Hepatocyte (in vitro differentiated cells): ENCODE measurements around the gene METRNL. TPM values are rescaled to one million over a fixed set of nuclear protein-coding genes. Genes with fewer than 3 reads are reported as not detected.

ENCODE experiments used
- DNase-seq: peaks from one replicate; pipeline ENCODE4 v3.0.0-alpha.2; 2016; ENCODE audit warnings: low spot score
- H2AFZ ChIP-seq: fragments of 200-600 bp; sonication (generic); 2 replicates; pipeline ENCODE4 v1.6.0; 2016; ENCODE audit warnings: antibody characterized with exemption, mild to moderate bottlenecking
- H3K27ac ChIP-seq: fragments of 200-600 bp; sonication (generic); 2 replicates; pipeline ENCODE4 v1.5.1; 2016; ENCODE audit warnings: mild to moderate bottlenecking
- H3K27me3 ChIP-seq: fragments of 200-600 bp; sonication (generic); 2 replicates; pipeline ENCODE4 v1.6.1; 2016
- H3K36me3 ChIP-seq: fragments of 200-600 bp; sonication (generic); replicated peaks from 2 replicates; pipeline ENCODE4 v1.5.1; 2016; ENCODE audit warnings: low read depth; ENCODE audit not compliant: insufficient read depth
- H3K4me1 ChIP-seq: fragments of 200-600 bp; sonication (generic); 2 replicates; pipeline ENCODE4 v1.5.1; 2016; ENCODE audit warnings: mild to moderate bottlenecking, moderate library complexity; ENCODE audit not compliant: insufficient read depth
- H3K4me2 ChIP-seq: fragments of 200-600 bp; sonication (generic); 2 replicates; pipeline ENCODE4 v1.6.0; 2016
- H3K4me3 ChIP-seq: fragments of 200-600 bp; sonication (generic); 2 replicates; pipeline ENCODE4 v1.5.1; 2016; ENCODE audit warnings: mild to moderate bottlenecking
- H3K79me2 ChIP-seq: fragments of 200-600 bp; sonication (generic); 2 replicates; pipeline ENCODE4 v1.6.0; 2017; ENCODE audit warnings: mild to moderate bottlenecking
- H3K9me2 ChIP-seq: fragments of 200-600 bp; sonication (generic); replicated peaks from 2 replicates; pipeline ENCODE4 v1.6.0; 2017; ENCODE audit warnings: mild to moderate bottlenecking; ENCODE audit not compliant: insufficient read depth
- H3K9me3 ChIP-seq: fragments of 200-600 bp; sonication (generic); 2 replicates; pipeline ENCODE4 v1.5.1; 2016; ENCODE audit warnings: low read depth, mild to moderate bottlenecking
- H4K20me1 ChIP-seq: fragments of 200-600 bp; sonication (generic); 2 replicates; pipeline ENCODE4 v1.6.0; 2016; ENCODE audit warnings: mild to moderate bottlenecking; ENCODE audit not compliant: insufficient read depth, poor library complexity, severe bottlenecking
- EZH2 ChIP-seq: fragments of 200-600 bp; sonication (generic); IDR thresholded peaks from 2 replicates; pipeline ENCODE4 v1.6.1; 2016; ENCODE audit warnings: antibody characterized with exemption, mild to moderate bottlenecking, borderline replicate concordance
- EZH2phosphoT487 ChIP-seq: fragments of 200-600 bp; sonication (generic); IDR thresholded peaks from one replicate; pipeline ENCODE4 v1.6.1; 2018; ENCODE audit warnings: antibody characterized with exemption, mild to moderate bottlenecking, low read depth, moderate library complexity; ENCODE audit not compliant: unreplicated experiment, severe bottlenecking
- WGBS: methylation state at CpG from one replicate; pipeline ENCODE4 v1.1.6; 2016; ENCODE audit warnings: low lambda C conversion rate; ENCODE audit errors: missing lambda C conversion rate; 5-methylcytosine and 5-hydroxymethylcytosine counted together
- polyA plus RNA-seq: library from polyadenylated mRNA; unstranded; fragments of >200 nt; fragmentation: Nextera tagmentation; extraction: Ambion mirVana; gene quantifications from 2 replicates; pipeline ENCODE4 v1.2.1, GENCODE V29; 2016
- total RNA-seq: library from RNA; depleted of rRNA; stranded (reverse); fragments of >200 nt; gene quantifications from 2 replicates; pipeline ENCODE4 v1.2.3, GENCODE V29; 2014
- TF ChIP-seq, protein P1 (sequence below): fragments of 200-600 bp; sonication (generic); IDR thresholded peaks from 2 replicates; pipeline ENCODE4 v1.5.1; 2016; ENCODE audit warnings: antibody characterized with exemption, mild to moderate bottlenecking; ENCODE audit not compliant: poor library complexity

METRNL gene
- total and polyA plus RNA-seq, 2 experiments from 2014 or later, result 97.2 to 164 TPM

DNA sequence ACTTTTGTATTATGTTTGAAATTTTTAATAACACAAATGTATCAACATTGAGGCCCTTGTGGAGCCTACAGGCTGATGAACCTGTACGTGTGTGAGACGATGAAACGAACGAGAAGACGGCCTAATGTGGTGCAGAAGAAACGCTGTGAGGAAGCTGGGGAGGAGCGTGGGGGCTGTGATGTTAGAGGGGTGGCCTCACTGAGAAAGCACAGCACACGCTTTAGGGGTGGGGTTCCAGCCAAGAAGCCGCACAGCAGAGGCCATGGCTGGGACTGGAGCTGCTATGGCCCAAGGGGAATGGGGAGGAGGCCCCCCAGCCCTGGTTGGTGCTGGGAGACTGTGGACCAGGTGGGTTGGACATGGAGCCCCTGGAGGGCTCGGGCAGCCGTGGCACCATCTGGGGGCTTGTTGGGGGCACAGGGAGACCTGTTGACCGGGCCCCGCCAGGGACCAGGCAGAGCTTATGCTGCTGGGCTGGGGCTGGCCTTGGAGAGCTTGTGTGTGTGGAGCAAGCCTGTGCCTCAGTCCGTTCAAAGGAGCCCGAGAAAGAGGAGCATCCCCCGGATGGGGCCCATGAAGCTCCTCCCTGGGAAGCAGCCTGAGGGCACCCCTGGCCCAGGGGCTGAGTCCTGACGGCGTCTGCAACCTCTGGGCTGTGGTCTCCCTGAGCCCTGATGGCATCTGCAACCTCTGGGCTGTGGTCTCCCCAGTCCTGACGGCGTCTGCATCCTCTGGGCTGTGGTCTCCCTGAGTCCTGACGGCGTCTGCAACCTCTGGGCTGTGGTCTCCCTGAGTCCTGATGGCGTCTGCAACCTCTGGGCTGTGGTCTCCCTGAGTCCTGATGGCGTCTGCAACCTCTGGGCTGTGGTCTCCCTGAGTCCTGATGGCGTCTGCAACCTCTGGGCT is 44.7 kb downstream of the METRNL start:
- Histone ChIP-seq H3K9me3 (no peaks in the 10 kb centered on the region), H3K27ac (no peak overlapping the region), H3K36me3 (no peaks in the 10 kb centered on the region), H3K9me2 (no peaks in the 10 kb centered on the region), H3K4me2 (no peak overlapping the region), H2AFZ (no peak overlapping the region), H4K20me1 (no peaks in the 10 kb centered on the region), H3K79me2 (no peaks in the 10 kb centered on the region), H3K4me1 (no peaks in the 10 kb centered on the region), H3K27me3 (peaks cover 31% of the 10 kb centered on the region), H3K4me3 (no peak overlapping the region)
- TF ChIP-seq EZH2, result no peak
- TF ChIP-seq, protein P1, sequence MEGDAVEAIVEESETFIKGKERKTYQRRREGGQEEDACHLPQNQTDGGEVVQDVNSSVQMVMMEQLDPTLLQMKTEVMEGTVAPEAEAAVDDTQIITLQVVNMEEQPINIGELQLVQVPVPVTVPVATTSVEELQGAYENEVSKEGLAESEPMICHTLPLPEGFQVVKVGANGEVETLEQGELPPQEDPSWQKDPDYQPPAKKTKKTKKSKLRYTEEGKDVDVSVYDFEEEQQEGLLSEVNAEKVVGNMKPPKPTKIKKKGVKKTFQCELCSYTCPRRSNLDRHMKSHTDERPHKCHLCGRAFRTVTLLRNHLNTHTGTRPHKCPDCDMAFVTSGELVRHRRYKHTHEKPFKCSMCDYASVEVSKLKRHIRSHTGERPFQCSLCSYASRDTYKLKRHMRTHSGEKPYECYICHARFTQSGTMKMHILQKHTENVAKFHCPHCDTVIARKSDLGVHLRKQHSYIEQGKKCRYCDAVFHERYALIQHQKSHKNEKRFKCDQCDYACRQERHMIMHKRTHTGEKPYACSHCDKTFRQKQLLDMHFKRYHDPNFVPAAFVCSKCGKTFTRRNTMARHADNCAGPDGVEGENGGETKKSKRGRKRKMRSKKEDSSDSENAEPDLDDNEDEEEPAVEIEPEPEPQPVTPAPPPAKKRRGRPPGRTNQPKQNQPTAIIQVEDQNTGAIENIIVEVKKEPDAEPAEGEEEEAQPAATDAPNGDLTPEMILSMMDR, result no peak
- no peak for TF ChIP-seq EZH2phosphoT487
- no peak for DNase-seq
- WGBS, result 89% methylated on average over 24 of the region's 25 CpGs

DNA sequence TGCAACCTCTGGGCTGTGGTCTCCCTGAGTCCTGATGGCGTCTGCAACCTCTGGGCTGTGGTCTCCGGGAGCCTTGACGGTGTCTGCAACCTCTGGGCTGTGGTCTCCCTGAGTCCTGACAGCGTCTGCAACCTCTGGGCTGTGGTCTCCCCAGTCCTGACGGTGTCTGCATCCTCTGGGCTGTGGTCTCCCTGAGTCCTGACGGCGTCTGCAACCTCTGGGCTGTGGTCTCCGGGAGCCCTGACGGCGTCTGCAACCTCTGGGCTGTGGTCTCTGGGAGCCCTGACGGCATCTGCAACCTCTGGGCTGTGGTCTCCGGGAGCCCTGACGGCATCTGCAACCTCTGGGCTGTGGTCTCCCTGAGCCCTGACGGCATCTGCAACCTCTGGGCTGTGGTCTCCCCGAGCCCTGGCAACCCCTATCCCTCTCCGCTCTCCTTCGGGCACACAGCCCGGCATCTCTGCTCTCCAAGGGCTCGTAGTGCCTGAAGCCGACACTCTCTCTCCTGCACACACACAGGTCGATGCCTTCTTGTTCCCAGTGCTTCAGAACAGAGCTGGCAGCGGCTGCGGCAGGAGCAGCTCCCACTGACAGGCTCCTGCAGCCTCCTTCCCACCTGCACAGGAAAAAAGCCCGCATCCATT is 45.6 kb downstream of the METRNL start:
- Histone ChIP-seq H3K4me1 (no peaks in the 10 kb centered on the region), H3K27me3 (peaks cover 31% of the 10 kb centered on the region), H3K79me2 (no peaks in the 10 kb centered on the region), H3K4me3 (no peak overlapping the region), H3K36me3 (no peaks in the 10 kb centered on the region), H3K9me3 (no peaks in the 10 kb centered on the region), H3K27ac (no peak overlapping the region), H4K20me1 (no peaks in the 10 kb centered on the region), H3K4me2 (no peak overlapping the region), H3K9me2 (no peaks in the 10 kb centered on the region), H2AFZ (no peak overlapping the region)
- 88% methylated on average over 16 of the region's 24 CpGs for WGBS
- DNase-seq, result no peak
- TF ChIP-seq, protein P1, result no peak
- TF ChIP-seq EZH2 (no peak), EZH2phosphoT487 (no peak)

DNA sequence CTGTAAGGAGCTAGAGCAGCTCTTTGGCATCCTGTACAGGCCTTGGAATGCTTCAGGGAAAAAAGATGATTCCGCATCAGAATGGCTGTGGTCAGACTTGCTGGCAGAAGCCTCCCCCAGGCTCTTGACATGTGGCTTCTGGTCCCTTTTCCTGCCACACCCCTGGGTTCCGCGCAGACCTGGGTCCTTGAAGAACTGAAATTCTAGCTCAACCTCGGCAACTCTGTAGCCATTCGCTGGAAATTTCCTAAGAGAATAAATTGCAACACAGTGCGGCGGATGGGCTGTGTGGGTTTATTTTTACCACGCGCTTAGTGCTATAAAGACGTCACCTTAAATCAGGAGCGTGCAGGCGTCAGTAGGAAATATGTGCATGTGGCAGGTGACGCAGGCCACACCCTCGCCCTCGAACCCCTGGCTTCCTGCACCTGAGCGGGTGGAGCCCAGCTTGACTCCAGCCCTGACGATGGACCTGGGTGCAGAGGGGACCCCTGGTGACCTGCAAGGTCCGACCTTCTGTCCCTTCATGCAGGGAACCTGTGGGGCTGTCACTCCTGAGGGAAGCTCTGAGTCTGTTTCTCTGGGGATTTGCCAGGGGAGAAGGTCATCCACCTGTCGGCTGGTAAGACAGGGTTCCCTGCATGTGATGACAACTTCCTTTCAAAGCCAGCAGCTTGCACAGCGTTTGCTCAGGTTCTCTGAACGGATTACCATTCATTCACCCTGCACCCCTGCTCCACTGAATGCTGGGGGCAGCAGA is 46.3 kb downstream of the METRNL start:
- H3K79me2 ChIP-seq, result no peaks in the 10 kb centered on the region
- no peaks in the 10 kb centered on the region for H3K36me3 ChIP-seq
- no peak overlapping the region for H3K27ac ChIP-seq
- no peak for TF ChIP-seq EZH2phosphoT487
- TF ChIP-seq EZH2, result no peak
- TF ChIP-seq, protein P1, result no peak
- H3K27me3 ChIP-seq, result peaks cover 25% of the 10 kb centered on the region
- no peaks in the 10 kb centered on the region for H3K9me2 ChIP-seq
- H3K9me3 ChIP-seq, result no peaks in the 10 kb centered on the region
- no peaks in the 10 kb centered on the region for H4K20me1 ChIP-seq
- H3K4me2 ChIP-seq, result no peak overlapping the region
- 85% methylated on average over 21 of the region's 21 CpGs for WGBS
- no peak for DNase-seq
- no peaks in the 10 kb centered on the region for H3K4me1 ChIP-seq
- H3K4me3 ChIP-seq, result no peak overlapping the region
- H2AFZ ChIP-seq, result no peak overlapping the region
